GM21360 (cell line): ENCODE data around the gene GTPBP8.

ENCODE experiments used
- ATAC-seq: cut with Tn5 transposase; IDR thresholded peaks from one replicate; pipeline ENCODE4 v1.9.1; 2021; ENCODE audit warnings: mild to moderate bottlenecking, moderate library complexity; ENCODE audit not compliant: unreplicated experiment

GTPBP8 gene

DNA sequence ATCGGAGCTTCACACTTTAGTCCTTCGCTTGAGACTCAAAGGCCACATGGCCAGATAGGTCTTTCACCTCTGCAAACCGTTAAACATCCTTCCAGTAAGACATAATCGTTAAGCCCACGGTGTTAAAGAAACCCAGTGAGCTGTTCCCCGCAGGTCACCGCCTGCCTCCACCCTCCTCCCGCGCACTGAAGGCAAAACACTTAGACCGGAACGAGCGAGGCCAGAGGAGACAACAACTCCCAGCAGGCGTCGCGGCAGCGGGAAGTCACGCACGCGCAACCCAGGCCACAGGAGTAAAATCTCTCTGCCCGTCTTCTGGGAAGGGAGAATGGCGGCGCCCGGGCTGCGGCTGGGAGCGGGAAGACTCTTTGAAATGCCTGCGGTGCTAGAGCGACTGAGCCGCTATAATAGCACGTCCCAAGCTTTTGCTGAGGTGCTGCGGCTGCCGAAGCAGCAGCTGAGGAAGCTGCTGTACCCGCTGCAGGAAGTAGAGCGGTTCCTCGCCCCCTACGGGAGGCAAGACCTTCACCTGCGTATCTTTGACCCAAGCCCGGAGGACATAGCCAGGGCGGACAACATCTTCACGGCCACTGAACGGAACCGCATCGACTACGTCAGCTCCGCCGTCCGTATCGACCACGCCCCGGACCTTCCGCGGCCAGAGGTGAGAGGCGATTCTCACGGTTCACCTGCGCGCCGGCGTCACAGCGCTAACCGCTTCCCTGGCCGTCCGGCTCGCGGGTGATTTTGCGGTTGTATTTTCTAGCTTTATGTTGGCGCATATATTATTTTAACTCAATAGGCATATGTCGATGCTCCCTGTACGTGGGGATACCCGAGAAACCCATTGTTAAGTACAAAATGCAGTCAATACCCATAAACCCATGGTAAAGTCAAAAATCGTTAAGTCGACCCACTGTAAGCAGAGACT is at the start of gene GTPBP8:
GTPBP8 (plus strand) TSS at position 313 of the 931 bp plus-strand sequence; CDS start at position 329, 16 bp downstream.
- ATAC-seq = peak; percentile 89

DNA sequence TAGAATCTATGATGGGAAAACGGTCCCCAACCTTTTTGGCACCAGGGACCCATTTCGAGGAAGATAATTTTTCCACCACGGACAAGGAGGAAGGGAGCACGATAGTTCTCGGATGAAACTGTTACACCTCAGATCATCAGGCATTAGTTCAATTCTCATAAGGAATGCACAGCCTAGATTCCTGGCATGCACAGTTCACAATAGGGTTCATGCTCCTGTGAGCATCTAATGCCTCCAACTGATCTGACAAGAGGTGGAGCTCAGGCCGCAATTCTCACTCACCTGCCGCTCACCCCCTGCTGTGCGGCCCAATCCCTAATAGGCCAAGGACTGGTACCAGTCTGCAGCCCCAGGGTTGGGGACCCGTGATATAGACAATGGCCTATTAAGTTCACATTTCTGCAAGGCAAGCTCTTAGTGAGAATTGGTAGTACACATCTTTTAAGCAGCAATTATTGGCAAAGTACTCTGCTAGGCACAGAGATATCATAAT is 42.4 kb upstream of the GTPBP8 start:
- no peak for ATAC-seq

DNA sequence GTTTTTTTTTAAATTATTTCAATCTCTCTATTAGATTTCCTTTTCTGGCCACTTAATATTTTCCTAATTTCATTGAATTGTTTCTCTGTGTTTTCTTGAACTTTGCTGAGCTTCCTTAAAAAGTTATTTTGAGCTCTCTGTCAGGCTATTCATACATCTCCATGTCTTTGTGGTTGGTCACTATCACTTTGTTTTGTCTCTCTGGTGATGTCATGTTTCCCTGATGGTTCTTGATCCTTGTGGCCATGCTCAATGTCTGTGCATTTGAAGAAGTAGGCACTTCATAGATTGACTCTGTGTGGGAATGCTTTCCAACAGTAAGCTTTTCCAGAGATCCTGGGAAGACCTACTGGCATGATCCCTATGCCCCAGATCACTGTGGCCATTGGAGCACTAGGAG is 34.4 kb upstream of the GTPBP8 start:
- no peak for ATAC-seq

DNA sequence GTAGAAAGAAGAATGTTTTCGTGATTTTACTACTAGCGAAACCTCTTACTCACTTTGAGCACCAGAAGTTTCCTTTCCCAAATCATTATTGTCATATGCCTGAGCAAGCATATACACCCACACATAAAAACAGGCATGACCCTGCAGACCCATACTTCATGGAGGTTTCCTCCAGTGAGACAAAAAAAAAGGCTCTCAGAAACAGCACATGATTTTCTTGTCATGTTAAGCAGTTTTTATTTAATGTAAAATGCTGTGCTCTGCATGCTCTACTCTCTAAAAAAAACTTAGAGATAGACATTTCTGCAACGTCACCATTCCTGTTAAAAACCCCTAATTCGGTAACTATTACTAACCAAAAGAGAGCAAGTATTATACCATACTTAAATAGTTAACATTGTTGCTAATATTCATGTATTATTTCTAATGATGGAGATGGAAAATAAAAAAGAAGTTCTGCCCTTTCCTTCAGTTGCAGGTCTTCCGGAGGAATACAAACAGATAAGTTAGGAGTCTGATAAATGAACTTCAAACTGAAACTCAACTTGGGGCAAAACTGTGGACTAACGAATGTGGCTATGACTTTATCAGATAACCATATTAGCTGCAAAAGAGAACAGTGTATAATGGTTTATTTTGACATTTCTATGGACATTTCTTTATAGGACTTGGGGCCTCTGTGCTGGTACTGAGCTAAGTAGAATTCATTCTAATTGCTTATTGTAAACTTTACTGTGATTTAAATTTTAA is 31.8 kb upstream of the GTPBP8 start:
- ATAC-seq = no peak

DNA sequence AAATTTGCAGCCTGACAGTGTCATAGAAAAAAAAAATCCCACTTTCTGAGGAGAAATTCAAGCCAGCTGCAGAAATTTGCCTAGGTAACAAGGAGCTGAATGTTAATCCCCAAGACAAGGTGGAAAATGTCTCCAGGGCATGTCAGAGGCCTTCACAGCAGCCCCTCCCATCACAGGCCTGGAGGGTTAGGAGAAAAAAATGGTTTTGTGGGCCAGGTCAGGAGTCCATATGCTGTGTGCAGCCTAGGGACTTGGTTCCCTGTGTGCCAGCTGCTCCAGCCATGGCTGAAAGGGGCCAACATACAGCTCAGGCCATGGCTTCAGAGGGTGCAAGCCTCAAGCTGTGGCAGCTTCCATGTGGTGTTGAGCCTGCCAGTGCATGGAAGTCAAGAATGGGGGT is 27.1 kb upstream of the GTPBP8 start:
- no peak for ATAC-seq

DNA sequence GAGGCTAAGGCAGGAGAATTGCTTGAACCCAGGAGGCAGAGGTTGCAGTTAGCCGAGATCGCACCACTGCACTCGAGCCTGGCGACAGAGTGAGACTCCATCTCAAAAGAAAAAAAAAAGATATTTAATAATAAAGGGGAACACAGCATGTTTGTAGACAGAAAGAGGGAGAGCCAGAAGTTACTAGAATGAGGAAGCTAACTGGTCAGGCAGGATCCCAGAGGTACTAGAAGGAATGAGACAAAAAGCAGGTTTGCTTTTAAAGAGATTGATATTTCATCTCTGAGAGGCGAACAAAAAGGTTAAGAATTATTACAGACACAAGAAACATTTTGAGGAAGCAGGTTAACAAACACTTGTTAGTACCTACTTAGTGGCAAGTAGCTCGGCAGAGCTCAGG is 25.1 kb upstream of the GTPBP8 start:
- no peak for ATAC-seq

DNA sequence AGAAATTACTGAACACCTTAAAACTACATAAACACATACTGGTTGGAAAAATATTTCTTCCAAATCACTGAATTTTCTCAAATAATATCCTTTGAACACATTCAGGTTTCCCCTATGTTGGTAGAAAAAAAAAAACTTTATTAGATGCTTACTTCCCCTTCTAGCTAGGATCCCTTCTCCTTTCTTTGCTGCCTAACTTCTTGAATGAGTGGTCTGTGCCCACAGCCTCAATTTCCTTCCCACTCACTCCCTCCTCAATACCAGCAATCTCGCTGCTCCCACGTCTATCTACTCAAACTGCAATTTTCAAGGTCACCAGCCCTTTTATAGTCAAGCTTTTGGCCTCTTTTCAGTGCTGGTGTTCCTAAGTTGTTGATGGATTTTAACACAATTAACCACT is 24.2 kb upstream of the GTPBP8 start:
- no peak for ATAC-seq

DNA sequence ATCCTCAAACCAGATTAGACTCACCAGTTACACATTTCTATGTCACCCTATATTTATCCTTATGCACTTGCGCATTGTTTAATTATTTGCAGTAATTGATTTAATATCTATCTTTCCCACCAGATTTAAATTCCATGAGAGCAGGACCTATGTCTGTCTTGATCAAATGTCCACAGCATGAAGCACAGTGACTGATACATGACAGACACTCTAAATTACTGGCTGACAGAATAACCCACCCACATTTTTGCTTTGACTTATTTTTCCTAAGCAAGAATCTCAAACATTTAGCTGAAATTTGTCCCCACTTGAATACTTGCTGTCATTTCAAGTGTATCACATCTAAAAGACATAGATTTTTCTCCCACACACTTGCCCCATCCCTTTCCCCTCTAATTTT is 23.4 kb upstream of the GTPBP8 start:
- no peak for ATAC-seq

DNA sequence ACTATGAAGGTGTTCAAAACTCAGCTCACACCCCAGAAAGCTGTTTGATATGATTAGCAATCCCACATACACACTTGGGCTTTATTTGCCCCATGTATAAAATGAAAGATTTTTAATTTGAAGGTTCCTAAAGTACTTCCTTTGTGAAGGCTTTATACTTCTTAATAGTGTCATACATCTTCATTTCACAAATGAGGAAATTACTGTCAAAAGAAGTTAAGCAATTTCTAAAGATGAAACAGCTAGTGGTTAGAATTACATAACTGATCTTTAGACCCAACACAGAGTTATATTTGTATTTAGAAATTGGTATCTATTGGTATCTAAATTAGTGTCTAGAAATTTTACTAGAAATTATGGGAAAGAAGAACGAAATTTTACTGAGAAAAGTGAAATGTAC is 23.0 kb upstream of the GTPBP8 start:
- no peak for ATAC-seq

DNA sequence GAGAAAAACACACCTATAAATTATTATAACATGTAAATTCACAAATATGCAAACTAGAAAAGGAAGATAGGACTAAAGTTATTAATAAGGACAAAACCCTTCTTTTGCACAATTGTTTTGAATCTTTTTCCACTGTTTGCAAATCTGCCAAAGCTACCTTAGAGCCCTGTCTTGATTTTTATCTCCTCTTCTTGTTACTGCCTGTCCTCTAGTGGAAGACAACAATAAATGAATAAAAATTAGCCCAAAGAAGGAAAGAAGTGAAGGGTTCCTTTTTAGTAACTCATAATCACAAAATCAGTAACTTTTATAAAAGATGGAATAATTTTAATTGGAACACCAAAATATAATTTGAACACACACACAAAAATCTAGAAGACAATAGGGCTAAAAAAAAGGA is 18.6 kb upstream of the GTPBP8 start:
- no peak for ATAC-seq

DNA sequence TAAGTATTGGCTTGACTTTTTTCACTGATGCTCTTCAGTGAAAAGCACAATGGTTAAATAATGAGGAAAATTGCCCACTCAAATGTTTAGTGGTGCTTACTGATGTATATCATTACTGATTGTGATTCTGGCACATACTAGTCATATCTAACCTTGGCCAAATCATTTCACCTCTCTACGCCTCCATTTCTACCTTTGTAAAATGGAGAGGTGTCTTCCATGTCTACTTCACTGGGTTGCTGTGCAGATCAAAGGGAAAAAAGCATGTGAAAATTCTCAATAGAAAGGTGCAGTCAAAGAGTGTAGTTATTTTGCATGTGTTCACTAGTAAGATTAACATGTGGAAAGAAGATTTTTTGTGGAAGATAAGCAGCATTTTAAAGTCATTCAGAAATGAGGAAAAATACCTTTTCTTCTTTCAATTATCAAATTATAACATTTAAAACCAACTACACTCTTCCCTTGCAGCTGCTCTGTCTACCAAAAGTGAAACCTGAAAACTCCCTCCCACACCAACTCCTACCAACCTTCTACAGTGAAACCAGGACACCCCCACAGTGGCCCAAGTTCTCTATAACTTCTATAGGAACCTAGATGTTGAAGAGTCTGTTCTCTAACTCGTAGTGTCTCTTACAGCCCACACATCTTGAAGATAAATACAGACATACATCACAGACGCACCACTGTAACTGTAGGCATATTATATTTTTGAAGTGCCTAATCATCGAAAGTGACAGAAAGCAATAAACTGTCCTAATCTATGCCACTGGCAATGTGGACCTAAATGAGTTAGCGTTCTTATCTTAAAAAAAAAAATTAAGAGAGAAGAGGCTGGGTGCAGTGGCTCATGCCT is 17.2 kb upstream of the GTPBP8 start:
- ATAC-seq = peak; percentile 79

DNA sequence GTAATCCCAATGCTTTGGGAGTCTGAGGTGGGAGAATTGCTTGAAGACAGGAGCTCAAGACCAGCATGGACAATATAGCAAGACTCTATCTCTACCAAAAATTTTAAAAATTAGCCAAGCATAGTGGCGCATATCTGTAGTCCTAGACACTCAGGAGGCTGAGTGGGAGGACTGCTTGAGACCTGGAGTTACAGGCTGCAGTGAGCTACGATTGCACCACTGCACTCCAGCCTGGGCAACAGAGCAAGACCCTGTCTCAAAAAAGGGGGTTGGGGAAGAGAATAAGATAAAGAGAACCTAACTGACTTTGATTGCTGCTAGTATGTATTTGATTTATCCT is 16.6 kb upstream of the GTPBP8 start:
- peak; percentile 27 for ATAC-seq

DNA sequence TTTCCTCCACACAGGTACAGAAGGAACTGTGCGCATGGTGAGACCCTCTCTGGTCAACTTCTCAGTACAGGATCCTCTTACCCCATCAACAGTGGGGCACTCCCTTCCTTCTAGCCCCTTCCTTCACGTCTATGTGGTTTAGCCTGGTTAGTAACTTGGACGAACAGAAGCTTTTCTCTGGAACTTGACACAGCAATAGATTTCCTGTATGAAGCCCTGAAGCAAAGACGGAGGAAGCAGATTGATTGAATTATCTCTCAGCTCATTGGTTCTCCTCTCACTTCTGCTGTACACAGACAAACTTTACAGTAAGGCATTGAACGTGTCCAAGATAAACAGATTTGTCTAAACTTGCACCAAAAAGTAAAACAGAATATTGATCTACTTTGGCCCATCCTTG is 15.9 kb upstream of the GTPBP8 start, which contains the start of gene CD200R1:
CD200R1 (minus strand) TSS at position 210 of the 400 bp plus-strand sequence. CDS start 246 bp downstream, outside the sequence.
- no peak for ATAC-seq

DNA sequence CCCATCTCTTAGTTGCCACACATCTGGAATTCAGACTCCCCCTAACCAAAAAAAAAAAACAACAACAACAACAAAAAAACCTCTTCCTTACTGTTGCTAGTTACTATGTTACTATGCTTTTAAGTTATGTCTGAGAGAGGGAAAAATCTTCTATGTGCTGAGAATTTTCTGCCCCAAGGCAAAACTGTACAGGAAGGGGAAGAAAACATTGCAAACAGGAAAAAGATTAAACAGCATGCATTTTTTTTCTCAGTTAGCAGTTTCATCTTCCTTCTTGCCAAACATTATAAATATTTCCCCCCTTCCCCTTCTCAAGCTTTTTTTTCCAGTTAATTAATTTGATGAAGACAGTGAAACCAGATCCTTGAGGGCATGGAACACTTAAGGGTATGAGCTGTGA is 14.8 kb upstream of the GTPBP8 start:
- no peak for ATAC-seq

DNA sequence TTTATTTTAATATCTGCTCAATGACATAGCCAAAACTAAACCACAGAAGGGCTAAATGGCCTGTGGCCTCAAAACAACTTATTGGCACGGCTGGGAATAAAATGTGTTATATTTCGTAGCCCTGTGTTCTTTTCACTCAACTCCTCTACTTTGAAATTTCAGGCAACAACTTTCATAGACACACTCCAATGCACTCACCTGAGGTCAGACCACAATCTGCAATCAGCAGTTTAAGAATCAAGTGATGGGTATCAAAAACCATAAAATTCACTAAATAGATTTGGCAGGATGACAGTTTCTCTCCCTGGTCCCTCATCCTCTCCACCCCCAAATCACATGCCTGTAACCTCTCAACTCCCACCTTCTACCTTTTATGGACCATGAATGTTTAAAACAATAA is 13.8 kb upstream of the GTPBP8 start:
- no peak for ATAC-seq

DNA sequence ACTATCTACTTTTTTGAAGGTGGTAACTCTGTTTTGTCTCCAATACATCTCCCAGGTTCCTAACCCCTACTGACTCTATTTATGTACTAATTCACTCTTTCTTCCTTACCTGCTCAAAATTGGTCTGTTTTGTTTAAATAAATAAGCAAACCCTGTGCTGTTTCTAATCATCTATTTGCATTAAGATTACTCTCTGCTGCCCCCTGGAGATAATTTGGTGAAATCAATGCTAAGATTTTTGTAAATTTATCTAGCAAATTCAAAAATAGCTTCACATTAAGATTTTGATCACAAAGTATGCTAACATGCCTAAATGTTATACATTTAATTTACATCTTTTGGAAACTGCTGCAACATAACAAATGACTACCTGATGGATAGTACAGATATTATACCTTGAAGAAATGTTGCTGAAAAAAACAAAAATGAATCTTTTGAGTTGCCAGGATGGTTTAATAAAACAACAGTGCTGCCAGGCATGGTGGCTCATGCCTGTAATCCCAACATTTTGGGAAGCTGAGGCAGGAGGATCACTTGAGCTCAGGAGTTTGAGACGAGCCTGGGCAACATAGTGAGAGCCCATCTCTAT is 11.4 kb upstream of the GTPBP8 start:
- no peak for ATAC-seq

DNA sequence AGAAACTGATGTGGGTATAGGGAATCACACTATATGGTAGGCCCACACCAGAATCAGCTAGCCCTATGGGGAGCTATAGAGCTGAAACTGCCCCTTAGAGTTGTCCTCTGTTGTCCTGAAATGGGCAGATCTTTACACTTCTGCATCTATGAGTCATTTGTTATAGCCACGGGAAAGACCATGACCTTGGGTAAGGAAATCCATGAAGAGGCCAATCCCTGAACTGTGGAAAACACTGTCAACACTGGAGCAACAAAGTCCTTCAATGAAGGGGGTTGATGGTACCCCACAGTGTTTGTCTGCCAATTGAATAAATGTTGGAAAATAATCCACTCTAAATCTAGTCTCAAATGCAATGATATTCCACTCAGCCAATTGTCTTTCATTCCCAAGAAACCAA is 10.7 kb upstream of the GTPBP8 start:
- no peak for ATAC-seq

DNA sequence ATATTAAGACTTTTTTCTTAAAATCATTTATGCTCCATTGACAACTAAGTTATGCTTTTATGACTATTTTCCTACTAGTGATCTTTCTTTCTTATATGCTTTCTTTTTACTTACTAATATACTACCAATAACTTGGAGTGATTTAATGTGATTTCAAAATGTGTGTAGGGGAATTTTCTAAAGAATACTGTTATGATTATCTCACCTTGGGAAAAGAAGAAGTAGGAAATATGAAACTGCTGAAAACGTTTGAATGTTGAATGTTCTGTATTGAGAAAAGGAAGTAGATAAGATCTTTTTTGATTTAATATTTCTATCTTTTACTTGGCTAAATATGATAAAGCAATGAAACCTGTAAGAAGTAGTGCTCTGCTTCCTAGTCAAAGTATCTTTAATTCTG is 8.1 kb upstream of the GTPBP8 start:
- no peak for ATAC-seq

DNA sequence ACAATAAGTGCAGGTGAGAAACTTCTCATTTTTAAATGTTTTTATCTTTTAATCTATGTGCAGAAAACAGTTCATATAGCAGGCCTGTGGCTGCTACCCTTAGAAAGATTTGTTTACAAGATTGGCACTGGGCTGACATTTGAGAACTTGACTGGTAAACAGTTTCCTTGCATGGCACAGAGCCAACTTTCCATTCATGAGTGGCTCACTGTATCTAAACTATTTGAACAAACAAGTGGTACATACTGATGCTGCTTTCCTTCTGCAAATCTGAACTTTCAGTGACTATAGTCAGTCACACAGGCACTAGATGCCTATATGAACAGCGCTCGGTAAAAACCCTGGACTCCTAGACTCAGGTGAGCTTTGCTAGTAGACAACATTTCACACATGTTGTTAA is 6.3 kb upstream of the GTPBP8 start:
- no peak for ATAC-seq

DNA sequence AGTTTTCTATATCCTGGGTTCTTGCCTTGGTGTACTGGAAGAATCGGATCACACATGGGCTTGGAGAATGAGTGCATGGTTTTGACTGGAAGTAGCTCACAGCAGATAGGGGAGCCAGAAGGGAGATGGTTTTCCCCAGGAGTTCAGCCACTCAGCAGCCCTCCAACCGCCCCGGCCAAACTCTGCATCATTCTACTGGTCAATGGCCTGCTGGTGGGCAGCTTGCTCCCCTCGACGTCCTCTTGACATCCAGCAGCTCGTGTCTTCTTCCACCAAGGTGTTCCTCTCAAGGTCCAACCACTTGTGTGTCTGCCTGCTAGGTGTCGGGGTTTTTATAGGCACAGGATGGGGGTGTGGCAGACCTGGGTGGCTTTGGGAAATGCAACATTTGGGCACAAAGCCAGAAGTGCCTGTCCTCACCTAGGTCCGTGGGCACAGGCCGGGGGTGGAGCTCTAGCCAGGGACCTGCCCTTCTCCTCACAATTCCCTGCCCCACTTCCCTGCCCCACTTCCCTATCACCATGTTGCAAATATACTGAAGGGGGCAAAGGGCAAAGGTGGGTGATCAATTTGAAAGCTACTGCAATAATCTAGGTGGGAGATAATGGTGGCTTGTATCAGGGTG is 3.0 kb upstream of the GTPBP8 start:
- no peak for ATAC-seq
